ENCODE data around the gene AP1S3.

Gene AP1S3

GRCh38 chr2:223759569-223760430 lies 77.6 kb downstream of the AP1S3 start:
- Histone ChIP-seq H3K4me3 (ENCODE audit: low read depth, low read length) (no peak overlapping the region), H3K9me3 (ENCODE audit: control insufficient read depth, insufficient read depth, low read depth, low read length) (no peaks in the 10 kb centered on the region), H3K9ac (ENCODE audit: low read length) (no peak overlapping the region), H3K27ac (ENCODE audit: low read depth, low read length) (no peak overlapping the region), H3K27me3 (ENCODE audit: control insufficient read depth, insufficient read depth, low read length) (no peaks in the 10 kb centered on the region), H3K4me1 (ENCODE audit: control insufficient read depth, insufficient read depth, low read length) (no peaks in the 10 kb centered on the region), H3K36me3 (ENCODE audit: control insufficient read depth, insufficient read depth, low read length) (no peaks in the 10 kb centered on the region)

GRCh38 chr2:223758131-223758840 lies 79.1 kb downstream of the AP1S3 start:
- Histone ChIP-seq H3K36me3 (ENCODE audit: control insufficient read depth, insufficient read depth, low read length) (no peaks in the 10 kb centered on the region), H3K9ac (ENCODE audit: low read length) (no peak overlapping the region), H3K4me3 (ENCODE audit: low read depth, low read length) (no peak overlapping the region), H3K9me3 (ENCODE audit: control insufficient read depth, insufficient read depth, low read depth, low read length) (no peaks in the 10 kb centered on the region), H3K27me3 (ENCODE audit: control insufficient read depth, insufficient read depth, low read length) (no peaks in the 10 kb centered on the region), H3K27ac (ENCODE audit: low read depth, low read length) (no peak overlapping the region), H3K4me1 (ENCODE audit: control insufficient read depth, insufficient read depth, low read length) (no peaks in the 10 kb centered on the region)

GRCh38 chr2:223753940-223754339 lies 83.4 kb downstream of the AP1S3 start:
- Histone ChIP-seq H3K4me1 (ENCODE audit: control insufficient read depth, insufficient read depth, low read length) (no peaks in the 10 kb centered on the region), H3K27me3 (ENCODE audit: control insufficient read depth, insufficient read depth, low read length) (no peaks in the 10 kb centered on the region), H3K9ac (ENCODE audit: low read length) (no peak overlapping the region), H3K36me3 (ENCODE audit: control insufficient read depth, insufficient read depth, low read length) (no peaks in the 10 kb centered on the region), H3K4me3 (ENCODE audit: low read depth, low read length) (no peak overlapping the region), H3K27ac (ENCODE audit: low read depth, low read length) (no peak overlapping the region), H3K9me3 (ENCODE audit: control insufficient read depth, insufficient read depth, low read depth, low read length) (no peaks in the 10 kb centered on the region)

GRCh38 chr2:223751012-223751411 lies 86.4 kb downstream of the AP1S3 start:
- no peaks in the 10 kb centered on the region for H3K4me1 ChIP-seq (ENCODE audit: control insufficient read depth, insufficient read depth, low read length)
- H3K36me3 ChIP-seq (ENCODE audit: control insufficient read depth, insufficient read depth, low read length): no peaks in the 10 kb centered on the region
- no peak overlapping the region for H3K4me3 ChIP-seq (ENCODE audit: low read depth, low read length)
- no peaks in the 10 kb centered on the region for H3K27me3 ChIP-seq (ENCODE audit: control insufficient read depth, insufficient read depth, low read length)
- H3K9ac ChIP-seq (ENCODE audit: low read length): no peak overlapping the region
- H3K27ac ChIP-seq (ENCODE audit: low read depth, low read length): no peak overlapping the region
- H3K9me3 ChIP-seq (ENCODE audit: control insufficient read depth, insufficient read depth, low read depth, low read length): no peaks in the 10 kb centered on the region

GRCh38 chr2:223747392-223748042 lies 89.9 kb downstream of the AP1S3 start:
- H3K4me3 ChIP-seq (ENCODE audit: low read depth, low read length): no peak overlapping the region
- H3K4me1 ChIP-seq (ENCODE audit: control insufficient read depth, insufficient read depth, low read length): no peaks in the 10 kb centered on the region; the same call in 1 of the 2 replicates
- no peaks in the 10 kb centered on the region for H3K27me3 ChIP-seq (ENCODE audit: control insufficient read depth, insufficient read depth, low read length)
- H3K9me3 ChIP-seq (ENCODE audit: control insufficient read depth, insufficient read depth, low read depth, low read length): no peaks in the 10 kb centered on the region
- no peaks in the 10 kb centered on the region for H3K36me3 ChIP-seq (ENCODE audit: control insufficient read depth, insufficient read depth, low read length)
- no peak overlapping the region for H3K27ac ChIP-seq (ENCODE audit: low read depth, low read length)
- no peak overlapping the region for H3K9ac ChIP-seq (ENCODE audit: low read length)

- Histone ChIP-seq H3K27ac (ENCODE audit: low read depth, low read length) (no peak overlapping the region), H3K36me3 (ENCODE audit: control insufficient read depth, insufficient read depth, low read length) (no peaks in the 10 kb centered on the region), H3K9ac (ENCODE audit: low read length) (no peak overlapping the region), H3K27me3 (ENCODE audit: control insufficient read depth, insufficient read depth, low read length) (no peaks in the 10 kb centered on the region), H3K4me3 (ENCODE audit: low read depth, low read length) (no peak overlapping the region), H3K4me1 (ENCODE audit: control insufficient read depth, insufficient read depth, low read length) (no peaks in the 10 kb centered on the region; the same call in 1 of the 2 replicates), H3K9me3 (ENCODE audit: control insufficient read depth, insufficient read depth, low read depth, low read length) (no peaks in the 10 kb centered on the region)
These were observed 90.8 kb downstream of the AP1S3 start for GRCh38 chr2:223746611-223747010.

- Histone ChIP-seq H3K9ac (ENCODE audit: low read length) (no peak overlapping the region), H3K4me1 (ENCODE audit: control insufficient read depth, insufficient read depth, low read length) (no peaks in the 10 kb centered on the region; the same call in 1 of the 2 replicates), H3K4me3 (ENCODE audit: low read depth, low read length) (no peak overlapping the region), H3K36me3 (ENCODE audit: control insufficient read depth, insufficient read depth, low read length) (no peaks in the 10 kb centered on the region), H3K27ac (ENCODE audit: low read depth, low read length) (no peak overlapping the region), H3K27me3 (ENCODE audit: control insufficient read depth, insufficient read depth, low read length) (no peaks in the 10 kb centered on the region), H3K9me3 (ENCODE audit: control insufficient read depth, insufficient read depth, low read depth, low read length) (no peaks in the 10 kb centered on the region)
These were observed 92.8 kb downstream of the AP1S3 start for GRCh38 chr2:223744580-223744979.

GRCh38 chr2:223740679-223741078 lies 96.7 kb downstream of the AP1S3 start:
- Histone ChIP-seq H3K27ac (ENCODE audit: low read depth, low read length) (no peak overlapping the region), H3K9ac (ENCODE audit: low read length) (no peak overlapping the region), H3K9me3 (ENCODE audit: control insufficient read depth, insufficient read depth, low read depth, low read length) (0 out of 2 replicates have a peak, but pooled peaks cover 2% of the 10 kb centered on the region), H3K4me1 (ENCODE audit: control insufficient read depth, insufficient read depth, low read length) (no peaks in the 10 kb centered on the region; the same call in 1 of the 2 replicates), H3K4me3 (ENCODE audit: low read depth, low read length) (no peak overlapping the region), H3K27me3 (ENCODE audit: control insufficient read depth, insufficient read depth, low read length) (no peaks in the 10 kb centered on the region), H3K36me3 (ENCODE audit: control insufficient read depth, insufficient read depth, low read length) (no peaks in the 10 kb centered on the region)

GRCh38 chr2:223737207-223737606 lies 100.2 kb downstream of the AP1S3 start:
- Histone ChIP-seq H3K36me3 (ENCODE audit: control insufficient read depth, insufficient read depth, low read length) (no peaks in the 10 kb centered on the region), H3K27me3 (ENCODE audit: control insufficient read depth, insufficient read depth, low read length) (no peaks in the 10 kb centered on the region), H3K9me3 (ENCODE audit: control insufficient read depth, insufficient read depth, low read depth, low read length) (0 out of 2 replicates have a peak, but pooled peaks cover 7% of the 10 kb centered on the region), H3K4me3 (ENCODE audit: low read depth, low read length) (no peak overlapping the region), H3K4me1 (ENCODE audit: control insufficient read depth, insufficient read depth, low read length) (no peaks in the 10 kb centered on the region), H3K27ac (ENCODE audit: low read depth, low read length) (no peak overlapping the region), H3K9ac (ENCODE audit: low read length) (no peak overlapping the region)

GRCh38 chr2:223736488-223736887 lies 100.9 kb downstream of the AP1S3 start:
- Histone ChIP-seq H3K9ac (ENCODE audit: low read length) (no peak overlapping the region), H3K27me3 (ENCODE audit: control insufficient read depth, insufficient read depth, low read length) (no peaks in the 10 kb centered on the region), H3K27ac (ENCODE audit: low read depth, low read length) (no peak overlapping the region), H3K4me1 (ENCODE audit: control insufficient read depth, insufficient read depth, low read length) (no peaks in the 10 kb centered on the region), H3K4me3 (ENCODE audit: low read depth, low read length) (no peak overlapping the region), H3K36me3 (ENCODE audit: control insufficient read depth, insufficient read depth, low read length) (no peaks in the 10 kb centered on the region), H3K9me3 (ENCODE audit: control insufficient read depth, insufficient read depth, low read depth, low read length) (0 out of 2 replicates have a peak, but pooled peaks cover 7% of the 10 kb centered on the region)
